Central memory CD8-positive, alpha-beta T cell (primary cell): ENCODE measurements around the gene ANKLE1.
A peak's percentile ranks its signal among the peaks of the same experiment; 100 is the strongest.

Experiments
- ATAC-seq: fragments of 150-1000 bp; cut with Tn5 transposase; replicated peaks from 2 replicates; pipeline ENCODE4 v1.10.0; 2022; ENCODE audit warnings: mild to moderate bottlenecking, moderate FRiP score, moderate number of reproducible peaks; ENCODE audit not compliant: poor library complexity, severe bottlenecking; ENCODE audit errors: extremely low read depth
- DNase-seq, 2 donors: peaks; one replicate each; pipeline ENCODE4 v3.0.0; 2021; ENCODE audit warnings: low spot score in 2 of 2
- H3K27ac Mint-ChIP-seq: one replicate; pipeline ENCODE4 v1.8.0; 2022; ENCODE audit warnings: low read depth, mild to moderate bottlenecking, moderate library complexity, mixed read lengths
- H3K27me3 Mint-ChIP-seq: one replicate; pipeline ENCODE4 v1.8.0; 2022; ENCODE audit warnings: mixed read lengths
- H3K36me3 Mint-ChIP-seq: one replicate; pipeline ENCODE4 v1.8.0; 2022; ENCODE audit warnings: mild to moderate bottlenecking, moderate library complexity, mixed read lengths; ENCODE audit not compliant: insufficient read depth
- H3K4me1 Mint-ChIP-seq: one replicate; pipeline ENCODE4 v1.8.0; 2022; ENCODE audit warnings: mixed read lengths
- H3K4me3 Mint-ChIP-seq: one replicate; pipeline ENCODE4 v1.8.0; 2022; ENCODE audit warnings: mild to moderate bottlenecking, moderate library complexity, mixed read lengths
- H3K9me3 Mint-ChIP-seq: one replicate; pipeline ENCODE4 v1.8.0; 2022; ENCODE audit warnings: mixed read lengths

The ANKLE1 gene

GRCh38 chr19:17281391-17282304 is at the start of gene ANKLE1:
Gene ANKLE1 (plus strand): TSS chr19:17281901. CDS start chr19:17281921, 20 bp downstream.
- Mint-ChIP-seq H3K9me3 (no peaks in the 10 kb centered on the region), H3K4me3 (peak within 1 kb of the TSS; percentile 77), H3K27me3 (no peaks in the 10 kb centered on the region), H3K36me3 (peaks cover 13% of the 10 kb centered on the region), H3K4me1 (peaks cover 13% of the 10 kb centered on the region), H3K27ac (no peak within 1 kb of the TSS)
- peak; percentile 26 for ATAC-seq
- no peak for DNase-seq

DNA sequence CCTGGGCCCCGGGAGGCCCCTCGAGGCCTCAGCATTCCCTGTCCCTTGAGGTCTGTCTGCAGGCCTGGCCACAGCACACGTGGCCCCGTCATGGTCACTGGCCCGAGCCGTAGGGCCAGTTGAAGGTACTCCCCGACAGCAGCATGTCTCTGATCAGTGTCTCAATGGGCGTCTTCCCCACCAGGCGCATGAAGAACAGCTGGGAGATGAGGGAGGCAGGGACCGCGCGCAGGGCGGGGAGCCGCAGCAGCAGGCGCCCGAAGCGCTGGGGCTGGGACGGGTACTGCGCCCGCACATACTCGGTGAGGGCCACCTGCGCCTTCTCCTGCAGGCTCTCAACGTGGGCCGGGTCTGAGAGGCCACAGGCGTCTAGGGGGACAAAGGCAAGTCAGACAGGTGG is 49.4 kb upstream of the ANKLE1 start:
- Mint-ChIP-seq H3K4me3 (no peak overlapping the region), H3K27ac (no peak overlapping the region), H3K9me3 (no peaks in the 10 kb centered on the region), H3K27me3 (no peaks in the 10 kb centered on the region), H3K4me1 (peaks cover 9% of the 10 kb centered on the region), H3K36me3 (peaks cover 4% of the 10 kb centered on the region)
- ATAC-seq (no peak), DNase-seq (no peak)

DNA sequence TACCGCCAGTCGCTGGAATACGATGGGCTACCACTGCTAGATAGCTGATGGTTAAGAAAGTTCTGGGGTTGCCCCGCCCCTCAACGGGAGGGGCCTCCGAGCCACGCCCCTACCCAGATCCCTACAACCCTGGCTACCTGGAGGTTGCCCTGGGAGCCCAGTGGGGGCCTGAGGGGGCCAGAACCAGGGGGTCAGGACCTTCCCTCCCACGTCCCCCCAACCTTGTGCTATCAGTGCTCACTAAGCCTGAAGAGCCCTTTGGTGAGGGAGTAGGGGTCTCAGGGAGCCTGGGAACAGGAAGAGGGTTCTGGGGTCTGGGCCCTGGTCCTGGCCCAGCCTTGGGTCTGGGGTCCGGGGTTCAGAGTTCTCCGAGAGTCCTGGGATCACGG is 46.8 kb upstream of the ANKLE1 start:
- Mint-ChIP-seq H3K4me3 (peak overlapping the region; percentile 73), H3K36me3 (peaks cover 3% of the 10 kb centered on the region), H3K4me1 (peaks cover 9% of the 10 kb centered on the region), H3K27me3 (no peaks in the 10 kb centered on the region), H3K9me3 (no peaks in the 10 kb centered on the region), H3K27ac (peak overlapping the region; percentile 53)
- no peak for DNase-seq
- ATAC-seq: peak; percentile 59

GRCh38 chr19:17235300-17235970 is 46.3 kb upstream of the ANKLE1 start:
- Mint-ChIP-seq H3K36me3 (peaks cover 3% of the 10 kb centered on the region), H3K4me3 (peak overlapping the region; percentile 73), H3K4me1 (peaks cover 9% of the 10 kb centered on the region), H3K27ac (no peak overlapping the region), H3K27me3 (no peaks in the 10 kb centered on the region), H3K9me3 (no peaks in the 10 kb centered on the region)
- ATAC-seq (peak; percentile 94), DNase-seq (peak; percentile 52 to 62)

DNA sequence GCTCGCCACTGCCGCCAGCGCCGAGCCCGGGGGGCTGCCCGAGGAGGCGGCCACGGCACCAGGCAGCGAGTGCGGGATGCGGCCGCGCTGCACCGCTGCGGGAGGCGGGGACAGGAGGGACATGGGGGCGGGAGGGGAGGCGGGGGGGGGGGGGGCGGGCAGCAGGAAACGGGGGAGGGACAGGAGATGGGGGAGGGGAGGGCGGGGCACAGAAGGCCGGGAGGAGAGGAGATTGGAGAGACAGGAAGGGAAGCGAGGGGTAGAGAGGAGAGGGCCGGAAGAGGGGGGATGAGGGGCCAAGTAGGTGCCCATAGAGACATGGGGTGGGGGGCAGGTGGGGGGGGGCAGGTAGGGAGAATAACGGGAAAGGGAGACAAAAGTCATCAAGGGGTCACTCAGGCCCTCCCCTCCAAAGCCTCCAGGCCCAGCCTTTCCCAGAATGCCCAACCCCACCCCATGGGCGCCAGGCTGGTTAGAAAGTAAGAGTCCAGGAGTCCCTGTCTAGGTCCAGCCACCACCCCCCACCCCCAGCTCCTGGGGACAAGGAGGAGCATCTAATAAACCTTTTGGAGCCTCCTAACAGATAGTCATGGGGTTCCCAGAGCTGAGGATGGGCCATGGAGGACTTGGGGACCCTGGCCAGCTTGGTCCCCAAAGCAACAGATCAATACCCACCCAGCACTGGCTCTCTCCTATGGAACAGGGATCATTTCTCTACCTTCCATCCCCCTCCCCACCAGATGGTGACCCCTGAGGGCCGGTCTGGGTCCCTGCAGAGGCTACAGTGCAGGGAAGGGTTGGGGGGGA is 45.5 kb upstream of the ANKLE1 start:
- peaks cover 9% of the 10 kb centered on the region for H3K4me1 Mint-ChIP-seq

DNA sequence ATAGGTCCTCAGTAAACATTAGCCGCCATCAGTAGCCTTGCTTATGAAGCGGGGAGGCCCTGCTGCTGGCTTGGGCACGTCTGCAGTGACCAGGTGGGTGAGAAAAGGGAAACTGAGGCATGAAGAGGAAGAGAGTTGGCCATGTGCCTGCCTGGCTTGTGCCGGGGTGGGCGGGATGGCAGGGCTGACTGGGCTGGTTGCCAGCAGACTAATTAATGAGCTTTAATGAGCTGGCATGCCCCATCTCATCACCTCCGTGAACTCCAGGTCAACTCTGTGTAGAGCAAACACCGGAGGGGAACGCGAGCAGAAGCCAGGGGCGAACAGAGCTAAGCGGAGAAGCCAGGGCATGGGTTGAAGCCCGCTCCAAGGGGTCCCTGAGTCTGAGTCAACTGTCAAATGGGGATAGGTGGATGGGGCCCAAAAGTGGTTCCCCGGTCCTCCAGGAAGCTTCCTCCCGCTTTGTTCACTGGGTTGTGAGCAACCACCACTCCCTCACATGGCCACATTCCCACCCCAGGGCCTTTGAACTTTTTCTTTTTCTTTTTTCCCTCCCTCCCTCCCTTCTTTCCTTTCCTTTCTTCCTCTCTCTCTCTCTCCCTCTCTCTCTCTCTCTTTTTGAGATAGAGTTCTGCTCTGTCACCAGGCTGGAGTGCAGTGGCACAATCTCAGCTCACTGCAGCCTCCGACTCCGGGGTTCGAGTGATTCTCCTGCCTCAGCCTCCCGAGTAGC is 44.7 kb upstream of the ANKLE1 start:
- Mint-ChIP-seq H3K27ac (no peak overlapping the region), H3K4me3 (peak overlapping the region; percentile 47), H3K36me3 (peaks cover 3% of the 10 kb centered on the region), H3K9me3 (no peaks in the 10 kb centered on the region), H3K4me1 (peaks cover 9% of the 10 kb centered on the region), H3K27me3 (no peaks in the 10 kb centered on the region)
- ATAC-seq (no peak), DNase-seq (no peak)

More for the DNA sequence above, 45.5 kb upstream of the ANKLE1 start:
- no peaks in the 10 kb centered on the region for H3K27me3 Mint-ChIP-seq
- H3K27ac Mint-ChIP-seq: no peak overlapping the region
- DNase-seq (no peak), ATAC-seq (peak; percentile 7)
- H3K4me3 Mint-ChIP-seq: peak overlapping the region; percentile 73
- no peaks in the 10 kb centered on the region for H3K9me3 Mint-ChIP-seq
- H3K36me3 Mint-ChIP-seq: peaks cover 3% of the 10 kb centered on the region

- no peak overlapping the region for H3K27ac Mint-ChIP-seq
- no peak for ATAC-seq
- DNase-seq: no peak
- H3K4me3 Mint-ChIP-seq: peak overlapping the region; percentile 47
- no peaks in the 10 kb centered on the region for H3K27me3 Mint-ChIP-seq
- peaks cover 9% of the 10 kb centered on the region for H3K4me1 Mint-ChIP-seq
- no peaks in the 10 kb centered on the region for H3K9me3 Mint-ChIP-seq
- H3K36me3 Mint-ChIP-seq: peaks cover 1% of the 10 kb centered on the region
Measured at GRCh38 chr19:17237747-17238706, 43.7 kb upstream of the ANKLE1 start.

GRCh38 chr19:17240062-17240752 is 41.5 kb upstream of the ANKLE1 start:
- H3K27ac Mint-ChIP-seq: no peak overlapping the region
- H3K9me3 Mint-ChIP-seq: no peaks in the 10 kb centered on the region
- no peaks in the 10 kb centered on the region for H3K36me3 Mint-ChIP-seq
- ATAC-seq: no peak
- H3K27me3 Mint-ChIP-seq: no peaks in the 10 kb centered on the region
- DNase-seq: no peak
- H3K4me3 Mint-ChIP-seq: no peak overlapping the region
- H3K4me1 Mint-ChIP-seq: no peaks in the 10 kb centered on the region

DNA sequence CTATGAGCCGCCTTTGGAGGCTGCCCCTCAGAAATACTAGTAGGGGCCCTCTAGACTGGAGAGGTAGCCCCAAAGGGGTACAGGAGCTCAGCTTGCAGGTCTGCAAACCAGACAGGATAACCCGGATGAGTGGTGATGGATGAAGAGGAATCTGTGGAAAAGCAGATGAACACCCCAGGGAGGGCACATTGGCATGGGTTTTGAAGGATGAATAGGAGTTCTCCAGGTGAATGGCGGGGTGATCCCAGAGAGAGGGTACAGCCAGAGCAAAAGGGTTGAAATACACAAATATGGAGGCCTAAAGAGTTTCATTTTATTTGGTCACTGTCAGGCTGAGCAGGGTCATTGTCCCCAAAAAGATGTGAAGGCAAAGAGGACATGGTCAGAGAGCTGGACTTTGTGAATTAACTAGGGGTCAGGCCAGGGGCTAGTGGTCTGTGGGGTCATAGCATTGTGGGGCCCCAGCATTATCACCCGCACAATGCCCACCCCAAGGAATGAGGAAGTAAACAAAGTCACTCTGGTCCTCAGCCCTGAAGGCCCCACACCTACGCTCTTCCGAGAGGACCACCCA is 40.8 kb upstream of the ANKLE1 start:
- Mint-ChIP-seq H3K27ac (no peak overlapping the region), H3K27me3 (no peaks in the 10 kb centered on the region), H3K9me3 (no peaks in the 10 kb centered on the region), H3K4me3 (no peak overlapping the region), H3K4me1 (peaks cover under 1% of the 10 kb centered on the region), H3K36me3 (no peaks in the 10 kb centered on the region)
- ATAC-seq (no peak), DNase-seq (no peak)

DNA sequence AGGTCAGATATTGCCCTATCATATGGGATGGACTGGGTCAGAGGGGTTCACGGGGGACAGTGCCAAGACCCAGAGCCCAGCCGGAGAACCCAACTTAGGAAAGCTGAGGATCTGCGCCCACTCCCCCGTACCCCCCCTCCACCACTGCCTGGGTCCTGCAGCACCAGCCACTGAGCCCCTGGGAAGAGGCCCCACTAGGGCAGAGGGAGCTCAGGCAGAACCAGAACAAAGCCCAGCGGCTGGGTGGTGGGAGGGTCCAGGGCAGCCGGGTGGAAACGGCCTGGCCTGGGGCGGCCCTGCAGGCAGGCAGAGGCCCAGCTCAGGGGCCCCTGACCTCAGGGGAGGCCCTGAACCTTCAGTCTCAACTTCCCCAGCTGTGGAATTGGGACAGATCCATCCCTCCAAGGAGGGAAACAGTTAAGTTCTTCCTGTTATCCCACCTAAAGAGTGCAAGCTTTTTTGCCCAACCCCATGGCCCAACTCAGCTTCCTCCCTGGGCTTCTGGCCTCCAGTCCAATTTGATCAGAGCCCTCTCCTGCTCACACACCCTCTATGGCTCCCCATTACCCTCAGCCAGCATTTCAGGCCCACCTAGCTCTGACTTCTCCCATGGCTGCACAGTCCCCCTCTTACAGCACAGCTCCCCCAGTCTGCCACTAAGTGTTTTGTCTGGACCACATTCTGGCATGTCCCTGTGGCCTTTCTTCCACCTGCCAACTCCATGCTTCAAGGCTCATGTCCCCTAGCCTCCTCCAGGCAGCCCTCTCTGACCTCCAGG is 39.1 kb upstream of the ANKLE1 start:
- no peaks in the 10 kb centered on the region for H3K27me3 Mint-ChIP-seq
- DNase-seq (no peak), ATAC-seq (no peak)
- H3K9me3 Mint-ChIP-seq: no peaks in the 10 kb centered on the region
- H3K4me1 Mint-ChIP-seq: peaks cover 13% of the 10 kb centered on the region
- no peak overlapping the region for H3K27ac Mint-ChIP-seq
- peaks cover 3% of the 10 kb centered on the region for H3K36me3 Mint-ChIP-seq
- H3K4me3 Mint-ChIP-seq: no peak overlapping the region
